Endothelial cell (in vitro differentiated cells): Measurements from ENCODE around the gene SLTM. TPM values are rescaled to one million over a fixed set of nuclear protein-coding genes. Genes with fewer than 3 reads are reported as not detected.
A peak's percentile ranks its signal among the peaks of the same experiment; 100 is the strongest.

Experiments used
- DNase-seq: peaks from one replicate; pipeline ENCODE4 v3.0.0; 2021; ENCODE audit warnings: low spot score
- H3K27ac Mint-ChIP-seq: one replicate; pipeline ENCODE4 v1.8.0; 2021; ENCODE audit warnings: mixed read lengths, inconsistent platforms; ENCODE audit not compliant: unreplicated experiment
- H3K27me3 Mint-ChIP-seq: one replicate; pipeline ENCODE4 v1.8.0; 2021; ENCODE audit warnings: mild to moderate bottlenecking, moderate library complexity, mixed read lengths, inconsistent platforms; ENCODE audit not compliant: unreplicated experiment
- H3K36me3 Mint-ChIP-seq: one replicate; pipeline ENCODE4 v1.8.0; 2021; ENCODE audit warnings: mild to moderate bottlenecking, low read depth, mixed read lengths, inconsistent platforms; ENCODE audit not compliant: unreplicated experiment
- H3K4me1 Mint-ChIP-seq: one replicate; pipeline ENCODE4 v1.8.0; 2021; ENCODE audit warnings: mild to moderate bottlenecking, mixed read lengths, inconsistent platforms; ENCODE audit not compliant: unreplicated experiment
- H3K4me3 Mint-ChIP-seq: one replicate; pipeline ENCODE4 v1.8.0; 2021; ENCODE audit warnings: mild to moderate bottlenecking, mixed read lengths, inconsistent platforms; ENCODE audit not compliant: unreplicated experiment
- H3K9me3 Mint-ChIP-seq: one replicate; pipeline ENCODE4 v1.8.0; 2021; ENCODE audit warnings: mixed read lengths, inconsistent platforms; ENCODE audit not compliant: unreplicated experiment
- long read RNA-seq: library from polyadenylated mRNA; unstranded; transcript quantifications from one replicate; pipeline ENCODE4 v2.0.0, GENCODE V29; 2020; ENCODE audit not compliant: unreplicated experiment
- total RNA-seq: library from RNA; stranded (reverse); fragmentation: NEBNext Ultra II Directional; extraction: Animal tissue kit (Norgen Biotek cat#: 25700); gene quantifications from one replicate; pipeline ENCODE4 v1.2.1, GENCODE V29; 2021; ENCODE audit not compliant: unreplicated experiment
- TF ChIP-seq, protein P1 (sequence below): fragments of 200-600 bp; sonication (generic); IDR thresholded peaks from one replicate; pipeline ENCODE4 v1.5.0; 2021; ENCODE audit warnings: antibody characterized with exemption; ENCODE audit not compliant: unreplicated experiment

Gene SLTM
- 71.9 TPM for total RNA-seq
- long read RNA-seq, transcript SLTM-201 (11 exons, 1,373 nt), result major isoform, 5 of 29 reads
- long read RNA-seq, partial matches to known transcripts, result 17 of 29 reads
- long read RNA-seq, other reads (novel, unspliced or antisense), result 7 of 29 reads

DNA sequence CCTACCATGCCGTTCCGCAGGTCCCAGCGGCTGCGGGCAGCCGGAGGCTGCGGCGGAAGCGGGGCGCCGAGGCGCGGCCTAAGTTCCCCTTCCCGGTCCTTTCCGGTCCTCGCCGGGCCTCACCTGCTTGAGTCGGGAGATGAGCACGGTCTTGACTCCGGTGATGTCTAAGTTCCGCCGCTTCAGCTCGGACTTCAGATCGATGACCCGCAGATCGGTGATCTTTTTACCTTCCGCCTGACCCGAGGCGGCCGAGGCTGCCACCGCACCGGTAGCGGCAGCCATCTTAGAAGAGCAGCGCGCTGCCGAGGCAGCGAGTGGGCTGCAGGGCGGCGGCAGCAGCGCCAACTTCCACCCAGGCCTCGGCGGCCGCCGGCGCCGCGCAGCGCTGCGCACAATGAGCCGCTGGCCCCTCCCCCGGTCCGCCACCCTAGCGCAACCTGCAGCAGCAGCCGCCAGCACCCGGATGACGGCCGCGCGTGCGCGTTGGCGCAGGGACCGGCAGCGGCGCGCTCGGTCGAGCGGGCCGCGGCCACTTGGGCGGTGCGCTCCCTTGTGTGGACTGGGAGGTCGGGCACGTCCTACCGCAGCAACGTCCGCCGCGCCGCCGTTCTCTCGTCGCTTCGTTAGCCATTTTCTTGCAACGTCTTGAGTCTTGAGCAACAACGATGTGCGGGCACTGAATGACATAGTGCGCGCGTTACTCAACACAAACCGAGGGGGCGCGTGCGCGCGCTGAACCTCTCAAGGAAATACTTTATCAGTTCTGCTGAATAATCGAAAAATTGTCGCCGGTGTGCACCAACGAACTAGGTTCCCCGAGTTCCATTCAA is at the start of gene SLTM:
TSS of gene SLTM (minus strand) at position 399 of the 833 bp plus-strand sequence. CDS start at position 285, 114 bp downstream.
- Mint-ChIP-seq H3K4me3 (peak within 1 kb of the TSS; percentile 99), H3K9me3 (no peaks in the 10 kb centered on the region), H3K27ac (peak within 1 kb of the TSS; percentile 98), H3K36me3 (peaks cover 4% of the 10 kb centered on the region), H3K4me1 (peaks cover 5% of the 10 kb centered on the region), H3K27me3 (peaks cover 1% of the 10 kb centered on the region)
- DNase-seq, result peak; percentile 94
- TF ChIP-seq, protein P1, sequence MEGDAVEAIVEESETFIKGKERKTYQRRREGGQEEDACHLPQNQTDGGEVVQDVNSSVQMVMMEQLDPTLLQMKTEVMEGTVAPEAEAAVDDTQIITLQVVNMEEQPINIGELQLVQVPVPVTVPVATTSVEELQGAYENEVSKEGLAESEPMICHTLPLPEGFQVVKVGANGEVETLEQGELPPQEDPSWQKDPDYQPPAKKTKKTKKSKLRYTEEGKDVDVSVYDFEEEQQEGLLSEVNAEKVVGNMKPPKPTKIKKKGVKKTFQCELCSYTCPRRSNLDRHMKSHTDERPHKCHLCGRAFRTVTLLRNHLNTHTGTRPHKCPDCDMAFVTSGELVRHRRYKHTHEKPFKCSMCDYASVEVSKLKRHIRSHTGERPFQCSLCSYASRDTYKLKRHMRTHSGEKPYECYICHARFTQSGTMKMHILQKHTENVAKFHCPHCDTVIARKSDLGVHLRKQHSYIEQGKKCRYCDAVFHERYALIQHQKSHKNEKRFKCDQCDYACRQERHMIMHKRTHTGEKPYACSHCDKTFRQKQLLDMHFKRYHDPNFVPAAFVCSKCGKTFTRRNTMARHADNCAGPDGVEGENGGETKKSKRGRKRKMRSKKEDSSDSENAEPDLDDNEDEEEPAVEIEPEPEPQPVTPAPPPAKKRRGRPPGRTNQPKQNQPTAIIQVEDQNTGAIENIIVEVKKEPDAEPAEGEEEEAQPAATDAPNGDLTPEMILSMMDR, result peak; percentile 20

DNA sequence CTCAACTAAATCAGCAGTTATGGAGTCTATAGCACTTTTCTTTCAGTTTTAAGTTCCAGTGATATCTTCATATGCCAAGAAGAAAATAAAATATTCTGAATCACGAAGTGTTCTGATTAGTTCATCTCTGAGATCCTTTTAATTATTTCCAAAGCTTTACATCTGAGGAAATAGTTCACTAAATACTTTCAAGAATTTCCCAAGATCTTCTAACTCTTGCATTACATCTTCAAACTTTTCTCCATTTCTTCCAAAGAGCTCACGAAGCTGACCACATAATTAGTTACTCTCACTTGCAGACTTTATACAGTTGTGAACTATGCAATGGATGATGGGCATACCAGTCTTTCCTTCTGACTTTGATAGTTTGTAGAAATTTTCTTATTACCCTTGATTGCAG is 49.8 kb upstream of the SLTM start:
- Mint-ChIP-seq H3K27me3 (peaks cover 5% of the 10 kb centered on the region), H3K4me1 (peaks cover 10% of the 10 kb centered on the region), H3K36me3 (peaks cover 3% of the 10 kb centered on the region), H3K9me3 (no peaks in the 10 kb centered on the region), H3K4me3 (no peak overlapping the region), H3K27ac (no peak overlapping the region)
- no peak for DNase-seq
- TF ChIP-seq, protein P1, result no peak

DNA sequence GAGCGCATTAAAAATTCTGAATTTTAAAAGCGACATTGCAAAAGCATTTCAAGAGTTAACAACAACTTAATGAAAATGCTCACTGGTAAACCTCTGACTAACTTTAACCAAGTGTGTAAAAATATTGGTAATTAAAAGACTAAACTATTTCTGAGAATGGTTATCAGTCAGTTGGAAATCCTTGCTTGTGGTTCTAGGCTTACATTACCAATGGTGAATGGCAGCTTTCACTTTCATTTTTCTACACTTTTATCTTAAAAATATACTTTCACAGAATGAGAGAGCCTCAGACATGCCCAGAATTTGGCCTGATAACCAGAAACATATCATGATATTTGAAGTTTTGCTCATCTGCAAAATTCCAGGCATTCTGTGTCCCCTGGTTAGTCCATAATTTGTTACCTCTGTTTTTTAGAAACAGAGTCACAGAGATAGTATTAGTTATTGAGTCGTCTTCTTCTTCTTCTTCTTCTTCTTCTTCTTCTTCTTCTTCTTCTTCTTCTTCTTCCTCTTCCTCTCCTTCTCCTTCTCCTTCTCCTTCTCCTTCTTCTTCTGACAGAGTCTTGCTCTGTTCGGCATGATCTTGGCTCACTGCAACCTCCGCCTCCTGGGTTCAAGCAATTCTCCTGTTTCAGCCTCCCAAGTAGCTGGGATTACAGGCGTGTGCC is 48.5 kb upstream of the SLTM start:
- Mint-ChIP-seq H3K9me3 (no peaks in the 10 kb centered on the region), H3K36me3 (no peaks in the 10 kb centered on the region), H3K27me3 (no peaks in the 10 kb centered on the region), H3K4me1 (peaks cover 1% of the 10 kb centered on the region), H3K4me3 (no peak overlapping the region), H3K27ac (no peak overlapping the region)
- TF ChIP-seq, protein P1, result no peak
- DNase-seq, result no peak

DNA sequence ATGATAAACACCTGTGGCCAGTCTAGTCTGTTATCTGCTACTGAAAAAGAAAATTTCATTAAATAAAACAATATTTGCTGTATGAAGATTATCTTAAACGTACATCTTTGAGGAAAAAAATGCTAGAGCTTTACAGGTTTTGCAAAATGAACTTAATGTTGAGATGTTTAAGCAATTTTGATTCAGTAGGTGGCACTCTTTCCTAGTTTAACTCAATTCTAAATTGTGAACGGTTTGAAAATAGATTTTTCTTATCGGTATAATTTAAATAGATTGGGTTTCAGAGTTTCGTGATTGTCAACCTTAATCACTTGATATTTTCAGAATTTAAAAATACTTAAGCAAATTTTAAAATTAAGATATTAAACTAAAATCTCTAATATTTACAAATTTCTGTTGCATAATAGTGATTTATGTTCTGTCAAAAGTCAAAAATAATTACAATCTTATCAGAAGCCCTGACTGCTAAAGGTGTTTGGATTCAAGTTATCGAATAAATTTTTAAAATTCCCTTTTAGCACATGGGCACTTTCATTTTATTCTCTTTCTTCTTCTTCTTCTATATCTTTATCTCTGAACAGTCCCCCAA is 47.0 kb upstream of the SLTM start:
- Mint-ChIP-seq H3K4me3 (no peak overlapping the region), H3K36me3 (no peaks in the 10 kb centered on the region), H3K4me1 (no peaks in the 10 kb centered on the region), H3K27me3 (no peaks in the 10 kb centered on the region), H3K27ac (no peak overlapping the region), H3K9me3 (no peaks in the 10 kb centered on the region)
- TF ChIP-seq, protein P1, result no peak
- DNase-seq, result no peak
